Stimulated activated CD4-positive, alpha-beta T cell treated with anti-CD3 and anti-CD28 coated beads, Interleukin-12 subunit alpha, Interleukin-12 subunit beta, amount 100 ng/mL, for 4 hours (primary cell): ENCODE data around the gene NSA2.

ENCODE experiments used
- DNase-seq: peaks from one replicate; pipeline ENCODE4 v3.0.0-alpha.2; 2020

Gene NSA2

DNA sequence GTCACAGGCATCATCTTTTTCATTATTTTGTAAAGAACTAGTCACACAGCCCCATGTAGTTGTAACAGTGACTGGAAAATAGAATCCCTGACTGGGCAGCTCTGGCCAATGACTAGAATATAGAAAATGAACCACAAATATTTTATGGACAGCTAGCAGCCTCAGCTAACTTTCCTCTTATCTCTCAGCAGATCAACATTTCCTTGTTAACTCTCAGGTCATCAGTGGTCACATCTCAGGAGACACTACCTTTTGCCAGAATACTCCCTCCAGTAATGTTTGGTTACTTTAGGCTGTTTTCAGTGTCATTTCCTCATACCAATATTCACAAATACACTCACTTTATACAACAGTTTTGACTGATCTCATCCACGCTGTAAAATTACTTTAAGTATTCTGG lies 55.2 kb downstream of the NSA2 start:
- DNase-seq, result no peak

- DNase-seq, result no peak
Observed at GRCh38 chr5:74829413-74829812, 62.4 kb downstream of the NSA2 start.
